ENCODE measurements around the gene SLC19A3.
"Not testable (repeated sequence)": the region's sequence is repeated elsewhere in the genome, so short reads cannot be mapped to it uniquely, and the experiment has no call there.

Gene SLC19A3

DNA sequence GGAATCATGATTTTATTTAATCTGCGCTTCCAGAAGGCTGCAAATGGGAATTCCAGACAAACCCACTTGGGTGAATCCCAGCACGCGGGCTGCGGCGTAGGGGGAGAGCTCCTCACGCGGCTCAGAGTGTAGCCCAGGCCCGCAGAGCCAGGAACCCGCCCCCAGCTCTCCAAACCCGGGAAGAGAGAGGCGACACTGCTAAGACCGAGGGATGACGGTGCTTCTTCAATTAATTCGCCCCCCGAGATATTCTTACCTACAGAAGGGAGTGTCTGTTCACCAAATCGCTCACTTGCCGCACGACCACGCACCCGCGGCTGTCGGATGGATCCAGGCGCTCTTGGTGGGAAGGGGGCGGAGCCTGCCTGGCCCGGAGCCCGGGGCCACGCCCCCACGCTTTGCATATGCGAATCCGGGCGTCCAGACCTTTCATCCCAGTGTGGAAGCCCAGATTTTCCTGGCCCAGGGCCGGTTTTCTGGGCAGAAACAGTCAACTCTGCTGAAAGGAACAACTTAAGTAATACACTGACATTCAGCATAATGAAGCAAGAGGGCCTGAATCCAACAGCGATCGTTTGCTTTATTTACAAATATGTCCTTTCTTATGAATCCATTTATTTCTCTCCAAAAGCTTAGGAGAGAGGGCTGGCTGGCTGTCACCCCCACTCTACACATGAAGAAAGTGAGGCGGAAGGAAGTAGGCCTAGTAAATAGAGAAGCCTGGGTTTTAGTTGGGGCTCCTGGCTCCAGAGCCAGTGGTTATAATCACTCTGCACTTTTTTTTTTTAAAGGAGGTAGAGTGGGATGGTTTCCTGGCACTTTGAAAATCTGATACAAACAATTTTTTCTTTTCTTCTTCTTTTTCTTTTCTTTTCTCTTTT is at the start of gene SLC19A3:
SLC19A3 (minus strand) TSS at position 342 of the 881 bp plus-strand sequence. CDS start 15,710 bp downstream, outside the sequence.
- DNase-seq (ENCODE audit: low read depth in 2 of 2), result no peak

GRCh38 chr2:227766373-227766883 is 48.6 kb upstream of the SLC19A3 start:
- DNase-seq (ENCODE audit: low read depth in 2 of 2), result peak; percentile 12 to 29

GRCh38 chr2:227765788-227766372 is 48.1 kb upstream of the SLC19A3 start:
- DNase-seq (ENCODE audit: low read depth in 2 of 2), result no peak

DNA sequence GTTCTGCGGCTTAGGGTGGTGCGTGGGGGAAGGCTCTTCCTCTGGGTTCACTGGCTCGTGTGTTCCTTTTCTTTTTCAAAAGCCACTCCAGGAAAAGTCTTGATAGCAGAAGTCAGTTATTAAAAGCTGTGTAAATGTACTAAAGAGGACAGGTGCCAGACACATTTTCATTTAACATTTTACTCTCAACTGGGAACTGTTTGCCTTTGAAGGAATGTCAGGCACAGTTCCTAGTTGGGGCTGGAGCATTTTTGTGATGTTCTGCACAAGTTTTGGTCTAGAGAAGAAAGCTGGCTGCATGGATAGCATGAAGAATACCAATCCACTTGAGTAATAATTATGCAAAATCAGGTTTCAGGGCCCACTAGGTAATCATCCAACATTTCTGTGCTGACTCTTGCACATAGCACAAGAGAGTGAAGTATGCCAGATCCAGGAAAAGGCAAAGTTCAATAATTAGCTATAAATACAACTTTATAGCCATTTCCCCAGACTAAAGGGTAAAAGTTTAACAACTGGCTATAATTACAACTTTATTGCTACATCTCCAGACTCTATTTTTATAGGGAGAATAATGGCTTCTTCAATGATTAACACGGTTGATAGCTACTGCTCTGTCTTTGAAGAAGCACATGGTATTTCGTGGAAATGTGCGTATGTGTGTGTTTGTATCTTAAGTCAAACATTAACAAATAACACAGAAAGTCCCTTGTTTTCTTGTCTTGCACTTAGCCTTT is 44.1 kb upstream of the SLC19A3 start:
- DNase-seq (ENCODE audit: low read depth in 2 of 2), result no peak

- no peak for DNase-seq (ENCODE audit: low read depth in 2 of 2)
These were observed 41.7 kb upstream of the SLC19A3 start for GRCh38 chr2:227759411-227760118.

GRCh38 chr2:227756261-227756660 is 38.4 kb upstream of the SLC19A3 start:
- DNase-seq (ENCODE audit: low read depth in 2 of 2), result not testable (repeated sequence)

- DNase-seq (ENCODE audit: low read depth in 2 of 2), result no peak
These were observed 30.3 kb upstream of the SLC19A3 start for GRCh38 chr2:227748079-227748478.

- no peak for DNase-seq (ENCODE audit: low read depth in 2 of 2)
These were observed 27.8 kb upstream of the SLC19A3 start, which contains the start of gene SCYGR8 for GRCh38 chr2:227745594-227745993. Gene SCYGR8 (plus strand): TSS chr2:227745894. CDS start chr2:227745894, 0 bp downstream.

GRCh38 chr2:227740705-227741104 is 22.9 kb upstream of the SLC19A3 start:
- DNase-seq (ENCODE audit: low read depth in 2 of 2), result not testable (repeated sequence)

DNA sequence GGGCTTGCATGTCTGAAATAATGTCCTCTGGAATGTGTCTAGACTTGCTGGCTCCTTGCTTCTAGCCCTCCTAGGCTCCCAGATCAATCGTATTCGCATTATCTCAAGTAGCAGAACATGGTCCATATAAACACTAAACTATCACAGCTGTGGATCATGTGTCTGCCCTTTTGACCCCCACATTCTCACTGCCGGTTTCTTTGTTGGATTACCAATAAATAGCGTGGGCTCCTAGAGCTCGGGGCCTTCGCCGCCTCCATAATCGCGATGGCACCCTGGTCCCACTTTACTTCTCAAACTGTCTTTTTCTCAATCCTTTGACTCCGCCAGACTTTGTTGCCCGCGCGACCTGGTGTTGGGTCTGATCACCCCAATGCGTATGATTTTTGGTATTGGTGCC is 21.5 kb upstream of the SLC19A3 start:
- no peak for DNase-seq (ENCODE audit: low read depth in 2 of 2)

- no peak for DNase-seq (ENCODE audit: low read depth in 2 of 2)
These were observed 10.2 kb upstream of the SLC19A3 start, which contains the start of gene SCYGR7 for GRCh38 chr2:227728035-227728434. Gene SCYGR7 (plus strand): TSS chr2:227728335. CDS start chr2:227728335, 0 bp downstream.

DNA sequence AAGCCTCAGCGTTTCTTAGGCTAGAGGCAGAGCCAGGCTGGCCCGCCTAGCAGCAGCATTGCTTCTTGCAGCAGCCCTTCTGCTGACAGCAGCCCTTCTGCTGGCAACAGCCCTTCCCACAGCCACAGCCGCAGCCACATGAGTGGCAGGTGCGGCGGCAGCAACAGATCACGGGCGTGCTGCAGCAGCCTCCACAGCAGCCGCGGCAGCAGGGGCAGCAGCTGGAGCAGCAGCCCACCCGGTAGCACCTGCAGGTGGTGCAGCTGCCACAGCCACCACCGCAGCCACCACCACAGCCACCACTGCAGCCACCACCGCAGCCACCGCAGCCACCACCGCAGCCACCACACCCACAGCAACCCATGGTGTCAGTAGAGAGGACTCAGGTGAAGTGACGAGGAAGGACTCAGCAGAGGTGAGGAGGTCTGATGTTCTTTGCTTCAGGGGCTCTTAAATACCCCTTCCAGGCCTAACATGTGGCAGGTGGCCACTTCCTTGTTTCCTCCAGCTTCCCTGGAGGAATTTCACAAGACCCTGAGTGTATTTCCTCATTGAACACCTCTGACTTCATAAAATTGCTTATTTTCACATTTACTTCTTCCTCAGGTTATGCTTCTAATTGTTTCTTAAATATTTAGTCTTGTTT is 6.7 kb upstream of the SLC19A3 start, which contains the start of gene SCYGR6:
SCYGR6 (minus strand) TSS at position 364 of the 646 bp plus-strand sequence; CDS start at position 364, 0 bp downstream.
- DNase-seq (ENCODE audit: low read depth in 2 of 2), result no peak

DNA sequence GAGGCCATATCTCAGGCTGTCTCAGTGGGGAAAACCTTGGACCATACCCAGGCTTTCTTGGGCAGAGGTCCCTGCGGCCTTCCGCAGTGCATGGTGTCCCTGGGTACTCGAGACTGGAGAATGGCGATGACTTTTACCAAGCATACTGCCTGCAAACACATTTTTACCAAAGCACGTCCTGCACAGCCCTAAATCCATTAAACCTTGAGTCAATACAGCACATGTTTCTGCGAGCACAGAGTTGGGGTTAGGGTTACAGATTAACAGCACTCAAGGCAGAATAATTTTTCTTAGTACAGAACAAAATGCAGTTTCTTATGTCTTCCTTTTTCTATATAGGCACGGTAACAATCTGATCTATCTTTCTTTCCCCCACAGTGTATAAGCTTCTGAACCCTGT is 5.0 kb upstream of the SLC19A3 start:
- DNase-seq (ENCODE audit: low read depth in 2 of 2), result not testable (repeated sequence)

DNA sequence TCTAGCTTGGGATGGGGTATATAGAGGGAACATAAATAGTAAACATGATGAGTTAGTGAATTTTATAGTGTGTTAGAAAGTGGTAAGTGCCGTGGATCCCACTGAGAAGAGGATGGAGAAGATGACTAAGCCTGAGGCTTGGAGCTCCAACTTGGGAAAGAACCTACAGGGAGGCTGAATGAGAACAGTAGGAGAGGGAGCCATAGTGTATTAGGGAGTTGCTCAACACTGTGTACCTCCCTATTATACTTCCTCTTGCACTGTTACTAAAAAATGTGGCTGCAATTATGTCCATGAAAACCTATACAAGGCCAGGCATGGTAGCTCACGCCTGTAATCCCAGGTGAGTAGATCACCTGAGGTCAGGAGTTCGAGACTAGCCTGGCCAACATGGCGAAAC is 2.9 kb upstream of the SLC19A3 start:
- no peak for DNase-seq (ENCODE audit: low read depth in 2 of 2)

DNA sequence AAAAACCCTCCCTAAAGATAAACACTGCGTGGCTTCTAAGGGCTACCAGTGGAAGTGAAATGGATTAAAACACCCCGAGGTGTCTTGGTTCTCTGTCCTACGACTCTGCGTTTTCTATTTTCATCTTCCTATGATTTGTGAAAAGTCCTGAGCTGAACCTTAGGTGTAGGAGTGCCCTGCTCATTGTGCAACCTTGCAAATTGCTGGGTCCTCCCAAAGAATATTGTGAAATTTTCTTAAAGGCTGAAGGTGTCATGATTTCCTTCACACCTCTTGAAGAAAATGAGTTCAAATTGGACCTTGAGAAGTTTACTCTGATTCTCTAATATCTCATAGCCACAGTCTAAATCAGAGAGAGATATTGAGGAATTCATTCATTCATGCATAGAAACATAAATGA is 1.8 kb upstream of the SLC19A3 start:
- no peak for DNase-seq (ENCODE audit: low read depth in 2 of 2)

DNA sequence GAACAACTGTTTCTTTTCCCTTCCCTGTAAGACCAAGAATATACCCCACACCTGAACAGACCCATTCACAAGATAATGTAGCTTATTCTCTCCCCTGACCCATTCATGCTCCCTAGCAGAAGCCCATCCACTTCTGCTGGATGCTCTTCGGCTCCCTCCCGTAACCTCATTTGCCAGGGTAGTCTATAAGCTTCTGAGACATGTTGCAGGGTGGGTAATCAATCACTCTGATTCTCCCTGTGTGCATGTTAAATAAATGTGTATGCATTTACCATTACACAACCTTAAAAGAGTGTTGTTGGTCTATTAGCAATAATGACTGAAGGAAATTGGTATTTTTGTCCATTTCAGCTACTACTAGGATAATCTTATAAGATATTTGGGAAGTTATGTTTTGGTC is 1.3 kb downstream of the SLC19A3 start:
- no peak for DNase-seq (ENCODE audit: low read depth in 2 of 2)

DNA sequence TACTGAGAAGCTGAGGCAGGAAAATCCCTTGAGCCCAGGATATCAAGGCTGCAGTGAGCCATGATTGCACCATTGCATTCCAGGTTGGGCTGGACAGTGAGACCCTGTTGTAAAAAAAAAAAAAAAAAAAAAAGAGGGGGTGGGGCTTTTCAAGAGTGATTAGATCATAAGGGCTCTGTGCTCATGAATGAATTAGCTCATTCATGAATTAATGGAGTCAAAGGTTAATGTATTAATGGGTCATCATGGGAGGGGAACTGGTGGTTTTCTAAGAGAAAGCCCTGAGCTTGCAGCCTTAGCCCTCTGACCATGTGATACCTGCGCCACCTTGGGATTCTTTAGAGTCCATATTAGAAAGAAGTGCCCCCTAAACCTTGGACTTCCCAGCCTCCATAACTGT is 4.5 kb downstream of the SLC19A3 start:
- DNase-seq (ENCODE audit: low read depth in 2 of 2), result no peak

GRCh38 chr2:227710986-227711385 is 6.8 kb downstream of the SLC19A3 start:
- DNase-seq (ENCODE audit: low read depth in 2 of 2), result no peak

DNA sequence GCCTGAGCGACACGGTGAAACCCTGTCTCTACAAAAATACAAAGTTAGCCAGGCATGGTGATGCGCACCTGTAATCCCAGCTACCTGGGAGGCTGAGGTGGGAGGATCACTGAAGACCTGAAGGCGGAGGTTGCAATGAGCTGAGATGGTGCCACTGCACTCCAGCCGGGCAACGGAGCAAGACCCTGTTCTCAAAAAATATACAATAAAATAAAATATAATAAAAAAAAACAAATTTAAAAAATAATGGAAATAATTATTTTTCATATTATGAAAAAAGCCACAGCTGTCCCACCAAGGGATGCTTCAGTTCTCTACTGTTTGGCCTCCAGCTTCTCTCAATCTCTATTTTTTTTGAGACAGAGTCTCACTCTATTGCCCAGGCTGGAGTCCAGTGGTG is 10.4 kb downstream of the SLC19A3 start:
- DNase-seq (ENCODE audit: low read depth in 2 of 2), result no peak

- no peak for DNase-seq (ENCODE audit: low read depth in 2 of 2)
These were observed 11.0 kb downstream of the SLC19A3 start for GRCh38 chr2:227706859-227707258.

- no peak for DNase-seq (ENCODE audit: low read depth in 2 of 2)
These were observed 13.9 kb downstream of the SLC19A3 start for GRCh38 chr2:227703961-227704360.

Data from stimulated activated CD8-positive, alpha-beta memory T cell treated with anti-CD3 and anti-CD28 coated beads, Interleukin-7, amount 100 ng/mL, for 4 hours (primary cell).